Measurements from ENCODE around the gene APOL3.
"Not testable (repeated sequence)": the region's sequence is repeated elsewhere in the genome, so short reads cannot be mapped to it uniquely, and the experiment has no call there.

The APOL3 gene

GRCh38 chr22:36131907-36132306, 28.6 kb downstream of the APOL3 start:
- DNase-seq = no peak

- DNase-seq = no peak
Measured at GRCh38 chr22:36129486-36130388, 30.8 kb downstream of the APOL3 start.

GRCh38 chr22:36129071-36129470, 31.5 kb downstream of the APOL3 start:
- no peak for DNase-seq

GRCh38 chr22:36125994-36126531, 34.5 kb downstream of the APOL3 start:
- no peak for DNase-seq

DNA sequence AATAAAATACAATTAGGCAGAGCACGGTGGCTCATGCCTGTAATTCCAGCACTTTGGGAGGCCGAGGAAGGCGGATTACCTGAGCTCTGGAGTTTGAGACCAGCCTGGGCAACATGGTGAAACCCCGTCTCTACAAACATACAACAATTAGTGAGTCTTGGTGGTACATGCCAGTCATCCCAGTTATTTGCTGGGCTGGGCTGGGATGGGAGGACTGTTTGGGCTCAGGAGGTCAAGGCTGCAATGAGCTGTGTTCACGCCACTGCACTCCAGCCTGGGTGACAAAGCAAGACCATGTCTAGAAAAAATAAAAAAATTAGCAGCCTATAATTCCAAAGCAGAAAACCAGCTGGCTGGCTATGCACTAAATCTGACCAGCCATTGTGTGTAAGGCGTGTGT, 35.1 kb downstream of the APOL3 start:
- no peak for DNase-seq

GRCh38 chr22:36124666-36125065, 35.9 kb downstream of the APOL3 start:
- no peak for DNase-seq

GRCh38 chr22:36123673-36124630, 36.6 kb downstream of the APOL3 start:
- peak; percentile 88 for DNase-seq

GRCh38 chr22:36120621-36121351, 39.8 kb downstream of the APOL3 start:
- DNase-seq = not testable (repeated sequence)

DNA sequence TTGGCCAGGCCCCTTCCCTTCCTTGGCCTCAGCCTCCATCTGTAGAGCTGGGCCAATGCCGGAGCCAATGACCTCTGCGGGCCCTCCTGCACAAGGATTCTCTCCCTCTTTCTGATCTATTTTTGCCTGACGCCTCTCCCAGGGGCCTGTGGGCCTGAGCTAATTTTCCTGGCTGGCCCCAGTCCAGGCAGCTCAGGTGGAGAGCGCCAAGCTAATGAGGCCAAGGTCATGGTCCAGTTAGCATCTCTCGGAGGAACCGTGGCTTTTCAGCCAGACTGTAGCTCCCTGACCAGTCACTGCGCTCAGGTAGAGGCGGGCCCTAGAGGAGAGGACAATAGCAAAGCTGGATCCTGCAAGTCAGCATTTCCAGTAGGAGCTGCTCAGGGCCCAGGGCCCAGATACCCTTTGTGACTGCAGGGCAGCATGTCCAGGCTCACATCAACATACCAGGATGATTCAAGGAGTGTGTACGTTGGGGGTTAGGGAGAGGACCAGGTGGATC, 43.5 kb downstream of the APOL3 start:
- DNase-seq = no peak

DNA sequence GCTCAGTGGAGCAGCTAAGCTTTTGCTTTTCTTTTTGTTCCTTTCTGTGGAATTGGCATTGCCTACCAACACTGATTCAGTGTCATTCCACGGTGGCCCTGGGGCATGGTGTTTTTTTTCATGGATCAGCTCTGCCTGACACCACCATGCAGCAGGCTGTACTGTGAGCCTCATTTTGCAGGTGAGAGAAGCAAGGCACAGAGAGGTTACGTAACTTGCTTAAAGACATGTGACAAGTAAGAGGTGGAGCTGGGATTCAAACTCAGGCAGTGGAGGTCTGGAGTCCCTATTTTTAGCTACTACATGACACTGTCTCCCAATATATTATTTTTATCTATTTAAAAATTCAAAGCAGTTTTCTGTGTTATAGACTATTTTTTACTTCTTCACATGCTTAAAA, 44.4 kb downstream of the APOL3 start:
- no peak for DNase-seq

GRCh38 chr22:36113121-36113520, 47.4 kb downstream of the APOL3 start:
- no peak for DNase-seq

DNA sequence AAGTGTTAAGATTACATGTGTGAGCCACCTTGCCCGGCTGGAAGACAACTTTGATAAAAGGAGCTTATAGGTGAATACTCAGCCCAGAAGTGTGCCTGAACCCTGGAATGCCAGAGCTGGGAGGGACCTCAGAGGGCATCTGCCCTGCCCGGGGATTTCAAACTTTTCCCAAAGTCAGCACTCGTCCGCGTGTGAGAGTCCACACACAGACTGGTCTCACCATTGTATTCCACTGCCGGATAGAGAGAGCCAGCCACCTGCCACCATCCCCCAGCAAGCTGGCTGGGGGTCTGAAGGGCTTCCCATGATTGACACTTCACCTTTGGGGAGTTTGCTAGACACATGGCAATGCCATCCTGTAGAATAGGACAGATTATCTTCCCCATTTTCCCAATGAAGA, 49.2 kb downstream of the APOL3 start:
- no peak for DNase-seq

DNA sequence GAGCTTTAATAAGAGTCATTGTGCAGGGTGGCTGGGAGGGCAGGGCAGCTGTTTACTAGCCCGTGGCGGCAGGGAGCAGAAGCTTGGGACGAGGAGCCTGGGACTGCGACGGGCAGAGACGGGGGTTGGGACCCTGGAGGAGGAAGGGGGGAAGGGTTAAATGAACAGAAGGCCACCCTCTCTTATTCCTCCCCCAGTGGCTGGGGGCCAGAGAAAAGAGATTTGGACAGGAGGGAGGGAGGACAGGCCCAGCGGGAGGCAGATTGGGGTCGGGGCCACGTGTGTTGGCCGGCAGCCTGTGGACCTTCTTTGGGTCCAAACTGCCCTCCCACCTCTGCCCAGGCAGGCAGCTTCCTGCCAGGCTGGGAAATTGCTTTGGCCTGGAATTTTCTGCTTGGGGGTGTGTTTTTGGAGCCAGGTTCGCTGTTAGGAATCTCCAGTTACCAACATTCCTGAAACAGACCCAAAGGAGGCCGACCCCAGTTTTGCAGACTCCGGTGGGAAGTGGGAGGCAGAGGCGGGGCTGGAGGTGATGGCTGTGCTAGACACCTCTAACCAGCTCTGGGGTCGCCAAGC, 50.2 kb downstream of the APOL3 start:
- no peak for DNase-seq

DNA sequence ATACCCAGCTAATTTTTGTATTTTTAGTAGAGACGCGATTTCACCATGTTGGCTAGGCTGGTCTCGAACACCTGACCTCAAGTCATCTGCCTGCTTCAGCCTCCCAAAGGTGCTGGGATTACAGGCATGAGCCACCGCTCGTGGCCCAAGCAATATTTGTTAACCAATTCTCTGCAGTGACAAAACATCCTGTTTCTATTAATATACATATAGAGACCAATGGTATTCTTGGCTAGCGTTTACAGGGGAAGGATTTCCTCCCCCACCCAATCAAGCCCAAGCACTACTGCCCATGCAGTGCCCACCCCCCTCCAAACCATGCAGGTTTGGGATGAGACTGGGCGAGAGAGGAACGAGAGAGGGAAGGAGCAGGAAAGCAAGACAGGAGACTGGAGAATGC, 53.1 kb downstream of the APOL3 start:
- DNase-seq = no peak

GRCh38 chr22:36106910-36107309, 53.6 kb downstream of the APOL3 start:
- DNase-seq = no peak

DNA sequence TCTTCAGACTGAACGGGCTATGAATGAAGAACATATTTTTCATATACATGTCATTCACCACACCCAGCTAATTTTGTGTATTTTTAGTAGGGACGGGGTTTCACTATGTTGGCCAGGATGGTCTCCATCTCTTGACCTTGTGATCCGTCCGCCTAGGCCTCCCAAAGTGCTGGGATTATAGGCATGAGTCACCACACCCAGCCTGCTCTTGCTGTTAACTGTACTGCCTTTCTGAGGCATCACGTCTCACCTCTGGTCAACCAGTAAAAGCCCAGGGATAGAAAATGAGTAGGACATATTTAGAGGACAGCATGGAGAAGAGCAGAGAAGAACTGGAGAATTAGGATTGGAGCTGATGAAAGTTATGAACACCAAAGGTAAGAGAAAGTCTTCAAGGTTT, 55.6 kb downstream of the APOL3 start:
- DNase-seq = no peak

GRCh38 chr22:36104435-36104834, 56.1 kb downstream of the APOL3 start:
- DNase-seq = no peak

GRCh38 chr22:36103891-36104290, 56.7 kb downstream of the APOL3 start:
- DNase-seq = no peak

DNA sequence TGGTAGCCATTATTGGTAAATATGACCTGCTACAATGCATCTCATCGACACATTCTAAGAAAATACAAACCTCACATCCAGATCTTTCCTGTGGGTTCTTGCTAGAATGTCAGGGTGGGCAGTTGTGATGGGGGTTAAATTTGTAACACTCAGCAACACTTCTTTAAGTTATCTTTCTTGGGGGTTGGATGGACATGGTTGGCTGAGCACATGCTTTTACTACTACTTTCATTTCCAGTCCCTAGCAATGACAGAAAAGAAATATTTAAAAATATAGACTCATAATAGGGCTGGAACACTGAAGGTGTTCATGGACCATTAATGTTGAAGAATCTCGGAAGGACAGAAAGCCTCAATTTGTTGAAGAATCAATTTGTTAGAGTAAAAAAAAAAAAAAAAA, 57.6 kb downstream of the APOL3 start:
- DNase-seq = no peak

DNA sequence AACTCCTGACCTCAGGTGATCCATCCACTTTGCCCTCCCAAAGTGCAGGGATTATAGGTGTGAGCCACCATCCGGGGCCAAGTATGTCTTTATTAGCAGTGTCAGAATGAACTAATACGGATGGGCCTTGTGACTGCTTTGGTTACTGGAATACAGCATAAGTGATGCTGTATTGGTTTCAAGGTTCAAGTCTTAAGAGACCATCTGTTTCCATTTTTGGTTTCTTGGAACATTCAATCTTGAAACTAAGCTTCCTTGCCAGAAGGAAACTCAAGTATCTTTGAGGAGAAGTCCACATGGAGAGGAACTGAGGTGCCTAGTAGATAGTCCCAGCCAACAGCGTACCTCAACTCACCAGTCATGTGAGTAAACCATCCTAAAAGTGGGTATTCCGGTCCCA, 58.8 kb downstream of the APOL3 start:
- DNase-seq = no peak

DNA sequence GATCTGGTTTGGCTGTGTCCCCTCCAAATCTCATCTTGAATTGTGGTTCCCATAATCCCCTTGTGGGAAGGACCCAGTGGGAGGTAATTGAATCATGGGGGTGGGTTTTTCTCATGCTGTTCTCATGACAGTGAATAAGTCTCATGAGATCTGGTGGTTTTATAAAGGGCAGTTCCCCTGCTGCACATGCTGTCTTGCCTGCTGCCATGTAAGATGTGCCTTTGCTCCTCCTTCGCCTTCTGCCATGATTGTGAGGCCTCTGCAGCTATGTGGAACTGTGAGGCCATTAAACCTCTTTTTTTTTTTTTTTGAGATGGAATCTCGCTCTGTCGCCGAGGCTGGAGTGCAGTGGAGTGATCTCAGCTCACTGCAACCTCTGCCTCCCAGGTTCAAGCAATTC, 59.6 kb downstream of the APOL3 start:
- DNase-seq = not testable (repeated sequence)

DNA sequence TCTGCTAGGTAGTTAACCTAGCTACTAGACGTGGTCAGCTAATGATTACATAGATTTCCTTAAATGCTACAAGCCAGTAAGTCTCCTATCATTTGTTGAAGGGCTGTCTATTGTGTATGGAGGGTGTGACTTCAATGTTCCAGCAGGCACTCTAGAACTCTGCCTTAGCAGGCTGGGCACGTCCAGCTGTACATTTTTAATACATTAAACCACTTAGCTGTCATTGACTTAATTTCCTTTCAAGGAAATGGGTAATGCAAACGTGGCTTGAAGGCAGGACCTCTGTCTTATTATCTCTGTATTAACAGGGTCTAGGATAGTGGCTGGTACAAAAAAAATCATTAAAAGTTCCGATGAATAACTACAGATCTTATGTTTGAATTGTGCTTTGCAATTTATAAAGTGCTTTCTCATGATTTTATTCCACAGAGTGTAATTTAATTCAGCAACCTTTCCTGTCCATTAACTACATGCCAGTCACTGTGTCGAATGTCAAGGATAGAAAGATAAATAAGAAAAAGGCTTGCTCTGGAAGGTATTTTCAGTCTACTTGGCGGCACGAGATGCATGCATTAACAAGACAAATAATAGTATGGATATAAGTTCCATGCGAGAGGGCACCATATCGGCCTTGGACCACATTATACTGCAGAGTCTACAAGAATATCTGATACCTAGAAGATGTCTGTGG, 60.3 kb downstream of the APOL3 start:
- DNase-seq = no peak
